A673 (cell line): ENCODE measurements around the gene DLG2. TPM values are rescaled to one million over a fixed set of nuclear protein-coding genes. Genes with fewer than 3 reads are reported as not detected.

Experiments
- BruUV-seq: library from RNA; stranded (reverse); fragments of 400-500 nt; replicated peaks from 2 replicates; lab custom pipeline; 2021; lab: Mats Ljungman, UMichigan
- CTCF ChIA-PET: fragments of 300-600 bp; sonication (Branson Sonifier 250); formaldehyde crosslinking; loops from one replicate; lab custom pipeline; 2022; ENCODE audit warnings: antibody characterized with exemption; lab: Charles Lee
- POLR2A ChIA-PET: fragments of 300-600 bp; sonication (Branson Sonifier 250); formaldehyde crosslinking; loops from one replicate; lab custom pipeline; 2022; ENCODE audit warnings: antibody characterized with exemption; ENCODE audit not compliant: low non-redundant PET; lab: Charles Lee
- DNase-seq: peaks from one replicate; pipeline ENCODE4 v3.0.0-alpha.2; 2015; ENCODE audit warnings: low spot score
- H3K27ac ChIP-seq: fragments of 200-600 bp; sonication (generic); 2 replicates; pipeline ENCODE4 v1.5.1; 2016; ENCODE audit warnings: mixed run types, low read depth, mild to moderate bottlenecking, mixed read lengths, antibody characterized with exemption, low read length; ENCODE audit not compliant: poor library complexity, severe bottlenecking
- H3K27me3 ChIP-seq: fragments of 200-600 bp; sonication (generic); replicated peaks from 2 replicates; pipeline ENCODE4 v1.6.1; 2017; ENCODE audit warnings: mixed run types, low read depth, mild to moderate bottlenecking, mixed read lengths, antibody characterized with exemption, low read length; ENCODE audit not compliant: insufficient read depth, poor library complexity
- H3K36me3 ChIP-seq: fragments of 200-600 bp; sonication (generic); 2 replicates; pipeline ENCODE4 v1.6.1; 2016; ENCODE audit warnings: mixed run types, mild to moderate bottlenecking, mixed read lengths, antibody characterized with exemption, low read length; ENCODE audit not compliant: insufficient read depth, poor library complexity, severe bottlenecking
- H3K4me1 ChIP-seq: fragments of 200-600 bp; sonication (generic); 2 replicates; pipeline ENCODE4 v1.6.1; 2017; ENCODE audit warnings: mixed run types, mild to moderate bottlenecking, mixed read lengths, antibody characterized with exemption, low read length; ENCODE audit not compliant: insufficient read depth, poor library complexity, severe bottlenecking
- H3K4me3 ChIP-seq: fragments of 200-600 bp; sonication (generic); 2 replicates; pipeline ENCODE4 v1.5.1; 2016; ENCODE audit warnings: low read depth, mixed run types, mild to moderate bottlenecking, mixed read lengths, low read length; ENCODE audit not compliant: poor library complexity, severe bottlenecking
- H3K9me3 ChIP-seq: fragments of 200-600 bp; sonication (generic); 2 replicates; pipeline ENCODE4 v1.6.1; 2016; ENCODE audit warnings: mixed run types, low read depth, mild to moderate bottlenecking, mixed read lengths, antibody characterized with exemption, low read length; ENCODE audit not compliant: poor library complexity, severe bottlenecking
- CTCF ChIP-seq: fragments of 300-800, 200-600 bp; sonication (generic); conservative IDR thresholded peaks from 2 replicates; pipeline ENCODE4 v1.5.1; 2017; ENCODE audit warnings: low read depth, mild to moderate bottlenecking, antibody characterized with exemption, low read length, moderate library complexity, mixed read lengths
- EZH2 ChIP-seq: fragments of 200-600 bp; sonication (generic); IDR thresholded peaks from 2 replicates; pipeline ENCODE4 v1.6.1; 2017; ENCODE audit warnings: borderline replicate concordance, low read depth, mild to moderate bottlenecking, mixed read lengths, antibody characterized with exemption, low read length; ENCODE audit not compliant: poor library complexity, severe bottlenecking
- intact Hi-C: fragments of 100-400 bp; cut with micrococcal nuclease; formaldehyde crosslinking; loops from one replicate; pipeline ENCODE4 v1.10.0; 2022; ENCODE audit not compliant: unreplicated experiment
- total RNA-seq: library from RNA; stranded (reverse); gene quantifications from 2 replicates; pipeline ENCODE4 v1.2.3, GENCODE V29; 2021

The DLG2 gene
- total RNA-seq, 1 experiment from 2014 or later = 277 TPM

- ChIA-PET CTCF (no interaction called here), POLR2A (no interaction called here)
- TF ChIP-seq CTCF (no peak), EZH2 (no peak)
- no peaks in the 10 kb centered on the region for H3K36me3 ChIP-seq
- peaks cover 9% of the 10 kb centered on the region for H3K4me1 ChIP-seq
- no peak overlapping the region for H3K4me3 ChIP-seq
- DNase-seq = no peak
- no peak overlapping the region for H3K27ac ChIP-seq
- H3K9me3 ChIP-seq = peaks cover 4% of the 10 kb centered on the region
- no TSS peak for BruUV-seq
- intact Hi-C loops = no loop called here
- no peaks in the 10 kb centered on the region for H3K27me3 ChIP-seq
Measured at GRCh38 chr11:85539029-85539689, 88.0 kb downstream of the DLG2 start.

DNA sequence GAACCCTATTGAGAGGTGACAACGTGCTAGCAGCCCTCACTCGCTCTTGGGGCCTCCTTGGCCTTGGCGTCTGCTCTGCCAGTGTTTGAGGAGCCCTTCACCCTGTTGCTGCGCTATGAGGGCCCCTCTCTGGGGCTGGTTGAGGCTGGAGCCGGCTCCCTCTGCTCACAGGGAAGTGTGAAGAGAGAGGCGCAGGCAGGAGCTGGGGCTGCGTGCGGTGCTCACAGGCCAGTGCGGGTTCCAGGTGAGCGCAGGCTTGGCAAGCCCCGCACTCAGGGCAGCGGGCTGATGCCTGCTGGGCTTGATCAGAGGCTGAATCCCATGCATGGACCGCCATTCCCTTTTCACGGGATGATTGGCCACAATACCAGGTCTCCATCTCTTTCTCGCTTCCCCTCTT lies 90.7 kb downstream of the DLG2 start:
- H3K4me1 ChIP-seq = peaks cover 6% of the 10 kb centered on the region
- no peak overlapping the region for H3K27ac ChIP-seq
- H3K36me3 ChIP-seq = no peaks in the 10 kb centered on the region
- CTCF ChIA-PET = no interaction called here
- TF ChIP-seq EZH2 (no peak), CTCF (no peak)
- no peak for DNase-seq
- no peak overlapping the region for H3K4me3 ChIP-seq
- POLR2A ChIA-PET = no interaction called here
- no TSS peak for BruUV-seq
- H3K9me3 ChIP-seq = peaks cover 4% of the 10 kb centered on the region
- intact Hi-C loops = no loop called here
- H3K27me3 ChIP-seq = no peaks in the 10 kb centered on the region

- POLR2A ChIA-PET = no interaction called here
- Histone ChIP-seq H3K4me3 (no peak overlapping the region), H3K27ac (no peak overlapping the region), H3K36me3 (no peaks in the 10 kb centered on the region), H3K9me3 (peaks cover 4% of the 10 kb centered on the region), H3K4me1 (no peaks in the 10 kb centered on the region), H3K27me3 (no peaks in the 10 kb centered on the region)
- CTCF ChIA-PET = no interaction called here
- intact Hi-C loops = no loop called here
- no peak for DNase-seq
- BruUV-seq = no TSS peak
- TF ChIP-seq EZH2 (no peak), CTCF (no peak)
Measured at GRCh38 chr11:85534806-85535205, 92.3 kb downstream of the DLG2 start.
